ENCODE results near the gene ATP1A4. TPM values are rescaled to one million over a fixed set of nuclear protein-coding genes. Genes with fewer than 3 reads are reported as not detected.

The ATP1A4 gene
- total RNA-seq, 1 donor from 2014 or later = 0.35 TPM

GRCh38 chr1:160225345-160225744 is 73.9 kb downstream of the ATP1A4 start:
- no peaks in the 10 kb centered on the region for H3K9me3 Mint-ChIP-seq
- H3K27ac Mint-ChIP-seq (ENCODE audit: unreplicated experiment) = no peak overlapping the region
- H3K4me3 Mint-ChIP-seq = no peak overlapping the region
- no peak for DNase-seq (ENCODE audit: low read depth, low spot score)
- no peak for TF ChIP-seq CTCF (conservative IDR thresholded peaks at IDR 0.05)
- H3K36me3 Mint-ChIP-seq (ENCODE audit: low read depth) = peaks cover 2% of the 10 kb centered on the region
- H3K4me1 Mint-ChIP-seq = no peaks in the 10 kb centered on the region
- no peaks in the 10 kb centered on the region for H3K27me3 Mint-ChIP-seq (ENCODE audit: low read depth)

DNA sequence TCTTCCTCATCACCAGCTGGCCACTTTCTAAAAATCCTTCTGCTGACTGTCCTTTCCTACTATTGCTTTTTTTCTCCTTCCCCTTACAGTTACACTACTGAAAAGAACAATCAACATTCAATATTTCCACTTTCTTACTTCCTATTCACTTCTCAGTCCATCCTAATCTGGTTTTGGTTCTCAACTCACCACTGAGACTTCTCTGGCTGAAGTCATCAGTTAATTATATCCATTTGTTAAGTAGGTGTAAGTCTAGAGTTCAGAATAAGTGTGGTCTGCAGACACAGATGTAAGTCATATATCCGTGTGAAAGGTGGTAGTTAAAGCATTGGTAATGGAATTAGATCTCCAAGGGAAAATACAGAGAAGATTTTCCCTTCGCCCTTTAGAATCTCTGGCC is 75.2 kb downstream of the ATP1A4 start:
- H3K36me3 Mint-ChIP-seq (ENCODE audit: low read depth) = peaks cover 2% of the 10 kb centered on the region
- H3K9me3 Mint-ChIP-seq = no peaks in the 10 kb centered on the region
- H3K27me3 Mint-ChIP-seq (ENCODE audit: low read depth) = no peaks in the 10 kb centered on the region
- TF ChIP-seq CTCF (conservative IDR thresholded peaks at IDR 0.05) = no peak
- H3K27ac Mint-ChIP-seq (ENCODE audit: unreplicated experiment) = no peak overlapping the region
- DNase-seq (ENCODE audit: low read depth, low spot score) = no peak
- no peak overlapping the region for H3K4me3 Mint-ChIP-seq
- no peaks in the 10 kb centered on the region for H3K4me1 Mint-ChIP-seq

- Mint-ChIP-seq H3K36me3 (ENCODE audit: low read depth) (peaks cover 2% of the 10 kb centered on the region), H3K27ac (ENCODE audit: unreplicated experiment) (no peak overlapping the region)
- DNase-seq (ENCODE audit: low read depth, low spot score) = no peak
Measured at GRCh38 chr1:160227034-160227433, 75.6 kb downstream of the ATP1A4 start.

DNA sequence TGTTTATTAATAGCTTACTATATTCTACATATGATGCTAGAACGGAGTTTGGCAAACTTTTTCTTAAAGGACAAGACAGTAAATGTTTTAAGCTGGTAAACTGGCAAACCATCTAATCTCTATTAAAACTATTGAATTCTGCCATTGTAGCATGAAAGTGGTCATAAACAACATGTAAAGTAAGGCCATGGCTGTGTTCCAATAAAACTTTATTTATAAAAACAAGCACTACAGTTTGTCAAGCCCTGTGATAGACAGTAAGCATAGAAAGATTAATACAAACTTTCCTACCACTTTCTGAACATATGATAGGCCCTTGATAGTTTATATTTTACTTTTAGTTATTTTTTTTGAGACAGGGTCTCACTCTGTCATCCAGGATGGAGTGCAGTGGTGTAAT is 76.2 kb downstream of the ATP1A4 start:
- Mint-ChIP-seq H3K4me3 (no peak overlapping the region), H3K4me1 (no peaks in the 10 kb centered on the region), H3K36me3 (ENCODE audit: low read depth) (peaks cover 2% of the 10 kb centered on the region), H3K9me3 (no peaks in the 10 kb centered on the region), H3K27ac (ENCODE audit: unreplicated experiment) (no peak overlapping the region), H3K27me3 (ENCODE audit: low read depth) (no peaks in the 10 kb centered on the region)
- TF ChIP-seq CTCF (conservative IDR thresholded peaks at IDR 0.05) = no peak
- no peak for DNase-seq (ENCODE audit: low read depth, low spot score)

More at GRCh38 chr1:160227034-160227433, 75.6 kb downstream of the ATP1A4 start:
- H3K4me1 Mint-ChIP-seq = no peaks in the 10 kb centered on the region
- no peak overlapping the region for H3K4me3 Mint-ChIP-seq
- TF ChIP-seq CTCF (conservative IDR thresholded peaks at IDR 0.05) = no peak
- H3K27me3 Mint-ChIP-seq (ENCODE audit: low read depth) = no peaks in the 10 kb centered on the region
- H3K9me3 Mint-ChIP-seq = no peaks in the 10 kb centered on the region

DNA sequence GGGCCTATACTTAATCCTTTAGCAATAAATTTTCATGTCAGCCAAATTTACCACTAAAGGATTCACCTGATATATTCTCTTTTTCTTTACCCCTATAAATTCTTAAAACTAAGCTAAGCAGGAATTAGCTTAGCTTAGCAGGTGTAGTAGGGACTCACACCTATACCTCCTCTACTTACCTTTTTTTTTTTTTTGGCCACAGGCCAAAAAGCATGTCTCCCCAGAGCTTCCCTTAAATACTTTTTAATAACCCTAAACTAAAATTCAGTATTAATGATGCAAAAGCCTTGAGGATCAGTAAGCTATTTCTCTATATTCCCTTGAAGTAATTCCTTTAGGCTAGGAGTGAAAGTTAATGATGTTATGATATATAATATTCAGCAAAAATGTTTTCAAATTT is 77.0 kb downstream of the ATP1A4 start:
- H3K9me3 Mint-ChIP-seq = no peaks in the 10 kb centered on the region
- H3K4me1 Mint-ChIP-seq = no peaks in the 10 kb centered on the region
- no peak for TF ChIP-seq CTCF (conservative IDR thresholded peaks at IDR 0.05)
- no peak overlapping the region for H3K4me3 Mint-ChIP-seq
- H3K27me3 Mint-ChIP-seq (ENCODE audit: low read depth) = no peaks in the 10 kb centered on the region
- no peak overlapping the region for H3K27ac Mint-ChIP-seq (ENCODE audit: unreplicated experiment)
- H3K36me3 Mint-ChIP-seq (ENCODE audit: low read depth) = peaks cover 2% of the 10 kb centered on the region
- DNase-seq (ENCODE audit: low read depth, low spot score) = no peak

- Mint-ChIP-seq H3K4me3 (no peak overlapping the region), H3K4me1 (no peaks in the 10 kb centered on the region), H3K27ac (ENCODE audit: unreplicated experiment) (no peak overlapping the region), H3K36me3 (ENCODE audit: low read depth) (peaks cover 4% of the 10 kb centered on the region), H3K27me3 (ENCODE audit: low read depth) (no peaks in the 10 kb centered on the region), H3K9me3 (no peaks in the 10 kb centered on the region)
- DNase-seq (ENCODE audit: low read depth, low spot score) = no peak
- TF ChIP-seq CTCF (conservative IDR thresholded peaks at IDR 0.05) = no peak
Measured at GRCh38 chr1:160232911-160233310, 81.5 kb downstream of the ATP1A4 start.

Measured in neural crest cell (in vitro differentiated cells).